Measurements from ENCODE around the gene ROGDI.

DNA sequence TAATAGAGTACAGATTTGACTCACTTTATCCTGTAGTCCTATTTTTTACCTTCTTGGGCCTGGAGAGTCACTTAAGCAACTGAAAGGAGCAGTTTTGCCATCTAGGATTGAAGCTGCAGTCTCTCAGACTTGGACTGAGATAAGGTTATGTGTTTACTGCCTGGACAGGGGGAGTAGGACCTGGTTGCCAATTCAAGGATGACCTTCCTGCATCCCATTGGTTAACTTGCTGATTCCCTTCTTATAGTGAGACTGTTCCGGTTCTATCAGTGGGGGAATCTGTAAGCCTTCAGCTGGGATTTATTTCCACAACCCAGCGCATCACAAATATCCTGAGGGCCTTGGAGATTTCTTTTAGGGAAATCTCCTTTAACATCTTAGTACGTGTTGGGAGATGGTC is 47.8 kb upstream of the ROGDI start:
- TF ChIP-seq POLR2A (IDR thresholded peaks at IDR 0.05; ENCODE audit: low read depth, low read length) (no peak), POU2F2 (IDR thresholded peaks at IDR 0.05; ENCODE audit: borderline replicate concordance, low read depth, low read length) (no peak), TCF12 (IDR thresholded peaks at IDR 0.05; ENCODE audit: low read depth, low read length) (no peak), MTA3 (IDR thresholded peaks at IDR 0.05; ENCODE audit: borderline replicate concordance, low read length) (no peak), SMAD1 (IDR thresholded peaks at IDR 0.05; ENCODE audit: low read depth, partially characterized antibody) (no peak), RAD21 (IDR thresholded peaks at IDR 0.05; ENCODE audit: insufficient read depth, low read depth, low read length) (no peak), ASH2L (IDR thresholded peaks at IDR 0.05; ENCODE audit: borderline replicate concordance, low read depth) (no peak)
- TF ChIP-seq, protein P1, sequence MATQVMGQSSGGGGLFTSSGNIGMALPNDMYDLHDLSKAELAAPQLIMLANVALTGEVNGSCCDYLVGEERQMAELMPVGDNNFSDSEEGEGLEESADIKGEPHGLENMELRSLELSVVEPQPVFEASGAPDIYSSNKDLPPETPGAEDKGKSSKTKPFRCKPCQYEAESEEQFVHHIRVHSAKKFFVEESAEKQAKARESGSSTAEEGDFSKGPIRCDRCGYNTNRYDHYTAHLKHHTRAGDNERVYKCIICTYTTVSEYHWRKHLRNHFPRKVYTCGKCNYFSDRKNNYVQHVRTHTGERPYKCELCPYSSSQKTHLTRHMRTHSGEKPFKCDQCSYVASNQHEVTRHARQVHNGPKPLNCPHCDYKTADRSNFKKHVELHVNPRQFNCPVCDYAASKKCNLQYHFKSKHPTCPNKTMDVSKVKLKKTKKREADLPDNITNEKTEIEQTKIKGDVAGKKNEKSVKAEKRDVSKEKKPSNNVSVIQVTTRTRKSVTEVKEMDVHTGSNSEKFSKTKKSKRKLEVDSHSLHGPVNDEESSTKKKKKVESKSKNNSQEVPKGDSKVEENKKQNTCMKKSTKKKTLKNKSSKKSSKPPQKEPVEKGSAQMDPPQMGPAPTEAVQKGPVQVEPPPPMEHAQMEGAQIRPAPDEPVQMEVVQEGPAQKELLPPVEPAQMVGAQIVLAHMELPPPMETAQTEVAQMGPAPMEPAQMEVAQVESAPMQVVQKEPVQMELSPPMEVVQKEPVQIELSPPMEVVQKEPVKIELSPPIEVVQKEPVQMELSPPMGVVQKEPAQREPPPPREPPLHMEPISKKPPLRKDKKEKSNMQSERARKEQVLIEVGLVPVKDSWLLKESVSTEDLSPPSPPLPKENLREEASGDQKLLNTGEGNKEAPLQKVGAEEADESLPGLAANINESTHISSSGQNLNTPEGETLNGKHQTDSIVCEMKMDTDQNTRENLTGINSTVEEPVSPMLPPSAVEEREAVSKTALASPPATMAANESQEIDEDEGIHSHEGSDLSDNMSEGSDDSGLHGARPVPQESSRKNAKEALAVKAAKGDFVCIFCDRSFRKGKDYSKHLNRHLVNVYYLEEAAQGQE (IDR thresholded peaks at IDR 0.05; ENCODE audit: low read depth, low read length), result no peak
- TF ChIP-seq, protein P2, sequence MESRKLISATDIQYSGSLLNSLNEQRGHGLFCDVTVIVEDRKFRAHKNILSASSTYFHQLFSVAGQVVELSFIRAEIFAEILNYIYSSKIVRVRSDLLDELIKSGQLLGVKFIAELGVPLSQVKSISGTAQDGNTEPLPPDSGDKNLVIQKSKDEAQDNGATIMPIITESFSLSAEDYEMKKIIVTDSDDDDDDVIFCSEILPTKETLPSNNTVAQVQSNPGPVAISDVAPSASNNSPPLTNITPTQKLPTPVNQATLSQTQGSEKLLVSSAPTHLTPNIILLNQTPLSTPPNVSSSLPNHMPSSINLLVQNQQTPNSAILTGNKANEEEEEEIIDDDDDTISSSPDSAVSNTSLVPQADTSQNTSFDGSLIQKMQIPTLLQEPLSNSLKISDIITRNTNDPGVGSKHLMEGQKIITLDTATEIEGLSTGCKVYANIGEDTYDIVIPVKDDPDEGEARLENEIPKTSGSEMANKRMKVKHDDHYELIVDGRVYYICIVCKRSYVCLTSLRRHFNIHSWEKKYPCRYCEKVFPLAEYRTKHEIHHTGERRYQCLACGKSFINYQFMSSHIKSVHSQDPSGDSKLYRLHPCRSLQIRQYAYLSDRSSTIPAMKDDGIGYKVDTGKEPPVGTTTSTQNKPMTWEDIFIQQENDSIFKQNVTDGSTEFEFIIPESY (IDR thresholded peaks at IDR 0.05), result no peak
- TF ChIP-seq, protein P3, sequence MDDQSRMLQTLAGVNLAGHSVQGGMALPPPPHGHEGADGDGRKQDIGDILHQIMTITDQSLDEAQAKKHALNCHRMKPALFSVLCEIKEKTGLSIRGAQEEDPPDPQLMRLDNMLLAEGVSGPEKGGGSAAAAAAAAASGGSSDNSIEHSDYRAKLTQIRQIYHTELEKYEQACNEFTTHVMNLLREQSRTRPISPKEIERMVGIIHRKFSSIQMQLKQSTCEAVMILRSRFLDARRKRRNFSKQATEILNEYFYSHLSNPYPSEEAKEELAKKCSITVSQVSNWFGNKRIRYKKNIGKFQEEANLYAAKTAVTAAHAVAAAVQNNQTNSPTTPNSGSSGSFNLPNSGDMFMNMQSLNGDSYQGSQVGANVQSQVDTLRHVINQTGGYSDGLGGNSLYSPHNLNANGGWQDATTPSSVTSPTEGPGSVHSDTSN (IDR thresholded peaks at IDR 0.05; ENCODE audit: insufficient replicate concordance, low read depth, low read length), result no peak
- TF ChIP-seq, protein P4, sequence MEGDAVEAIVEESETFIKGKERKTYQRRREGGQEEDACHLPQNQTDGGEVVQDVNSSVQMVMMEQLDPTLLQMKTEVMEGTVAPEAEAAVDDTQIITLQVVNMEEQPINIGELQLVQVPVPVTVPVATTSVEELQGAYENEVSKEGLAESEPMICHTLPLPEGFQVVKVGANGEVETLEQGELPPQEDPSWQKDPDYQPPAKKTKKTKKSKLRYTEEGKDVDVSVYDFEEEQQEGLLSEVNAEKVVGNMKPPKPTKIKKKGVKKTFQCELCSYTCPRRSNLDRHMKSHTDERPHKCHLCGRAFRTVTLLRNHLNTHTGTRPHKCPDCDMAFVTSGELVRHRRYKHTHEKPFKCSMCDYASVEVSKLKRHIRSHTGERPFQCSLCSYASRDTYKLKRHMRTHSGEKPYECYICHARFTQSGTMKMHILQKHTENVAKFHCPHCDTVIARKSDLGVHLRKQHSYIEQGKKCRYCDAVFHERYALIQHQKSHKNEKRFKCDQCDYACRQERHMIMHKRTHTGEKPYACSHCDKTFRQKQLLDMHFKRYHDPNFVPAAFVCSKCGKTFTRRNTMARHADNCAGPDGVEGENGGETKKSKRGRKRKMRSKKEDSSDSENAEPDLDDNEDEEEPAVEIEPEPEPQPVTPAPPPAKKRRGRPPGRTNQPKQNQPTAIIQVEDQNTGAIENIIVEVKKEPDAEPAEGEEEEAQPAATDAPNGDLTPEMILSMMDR (IDR thresholded peaks at IDR 0.05 in 2 of 3, conservative IDR thresholded peaks at IDR 0.05 in 1 of 3; ENCODE audit: control insufficient read depth in 2 of 3, extremely low read depth in 1 of 3, insufficient read depth in 1 of 3, low read depth in 3 of 3, low read length in 3 of 3), result no peak
- TF ChIP-seq, protein P5, sequence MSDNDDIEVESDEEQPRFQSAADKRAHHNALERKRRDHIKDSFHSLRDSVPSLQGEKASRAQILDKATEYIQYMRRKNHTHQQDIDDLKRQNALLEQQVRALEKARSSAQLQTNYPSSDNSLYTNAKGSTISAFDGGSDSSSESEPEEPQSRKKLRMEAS (IDR thresholded peaks at IDR 0.05; ENCODE audit: low read depth, low read length), result no peak
